Epithelial cell of esophagus (primary cell): ENCODE data around the gene RAB40C.

Experiments
- DNase-seq: peaks from one replicate; pipeline ENCODE4 v3.0.0; 2010; ENCODE audit warnings: low read depth
- H3K4me3 ChIP-seq: 2 replicates; pipeline ENCODE4 v1.5.1; 2011; ENCODE audit warnings: mild to moderate bottlenecking, low read length, control low read depth
- TF ChIP-seq, protein P1 (sequence below): IDR thresholded peaks from 2 replicates; pipeline ENCODE4 v1.5.1; 2011; ENCODE audit warnings: low read depth, mild to moderate bottlenecking, low read length, control low read depth, inconsistent platforms; ENCODE audit not compliant: insufficient read depth; ENCODE audit errors: missing control alignments

RAB40C gene

DNA sequence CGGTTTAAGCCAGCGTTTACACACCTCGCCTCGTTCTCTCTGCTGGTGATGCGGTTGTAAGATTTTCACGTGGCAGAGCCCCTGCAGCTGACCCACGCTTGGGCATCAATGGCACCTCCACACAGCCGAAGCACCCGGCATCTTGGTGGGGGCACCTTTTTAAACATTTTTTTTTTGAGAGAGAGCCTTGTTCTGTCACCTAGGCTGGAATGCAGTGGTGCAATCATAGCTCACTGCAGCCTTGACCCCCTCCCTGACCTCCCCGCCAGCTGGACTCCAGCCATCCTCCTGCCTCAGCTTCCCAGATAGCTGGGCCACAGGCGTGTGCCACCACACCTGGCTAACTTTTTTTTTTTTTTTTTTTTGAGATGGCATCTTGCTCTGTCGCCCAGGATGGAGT lies 64.2 kb downstream of the RAB40C start:
- H3K4me3 ChIP-seq, result no peak overlapping the region
- TF ChIP-seq, protein P1, sequence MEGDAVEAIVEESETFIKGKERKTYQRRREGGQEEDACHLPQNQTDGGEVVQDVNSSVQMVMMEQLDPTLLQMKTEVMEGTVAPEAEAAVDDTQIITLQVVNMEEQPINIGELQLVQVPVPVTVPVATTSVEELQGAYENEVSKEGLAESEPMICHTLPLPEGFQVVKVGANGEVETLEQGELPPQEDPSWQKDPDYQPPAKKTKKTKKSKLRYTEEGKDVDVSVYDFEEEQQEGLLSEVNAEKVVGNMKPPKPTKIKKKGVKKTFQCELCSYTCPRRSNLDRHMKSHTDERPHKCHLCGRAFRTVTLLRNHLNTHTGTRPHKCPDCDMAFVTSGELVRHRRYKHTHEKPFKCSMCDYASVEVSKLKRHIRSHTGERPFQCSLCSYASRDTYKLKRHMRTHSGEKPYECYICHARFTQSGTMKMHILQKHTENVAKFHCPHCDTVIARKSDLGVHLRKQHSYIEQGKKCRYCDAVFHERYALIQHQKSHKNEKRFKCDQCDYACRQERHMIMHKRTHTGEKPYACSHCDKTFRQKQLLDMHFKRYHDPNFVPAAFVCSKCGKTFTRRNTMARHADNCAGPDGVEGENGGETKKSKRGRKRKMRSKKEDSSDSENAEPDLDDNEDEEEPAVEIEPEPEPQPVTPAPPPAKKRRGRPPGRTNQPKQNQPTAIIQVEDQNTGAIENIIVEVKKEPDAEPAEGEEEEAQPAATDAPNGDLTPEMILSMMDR, result no peak
- DNase-seq, result no peak

- TF ChIP-seq, protein P1, result no peak
- H3K4me3 ChIP-seq, result no peak overlapping the region
- DNase-seq, result no peak
These were observed 67.6 kb downstream of the RAB40C start for GRCh38 chr16:657487-657886.

GRCh38 chr16:658679-659571 lies 69.1 kb downstream of the RAB40C start:
- H3K4me3 ChIP-seq, result no peak overlapping the region
- TF ChIP-seq, protein P1, result no peak
- no peak for DNase-seq

DNA sequence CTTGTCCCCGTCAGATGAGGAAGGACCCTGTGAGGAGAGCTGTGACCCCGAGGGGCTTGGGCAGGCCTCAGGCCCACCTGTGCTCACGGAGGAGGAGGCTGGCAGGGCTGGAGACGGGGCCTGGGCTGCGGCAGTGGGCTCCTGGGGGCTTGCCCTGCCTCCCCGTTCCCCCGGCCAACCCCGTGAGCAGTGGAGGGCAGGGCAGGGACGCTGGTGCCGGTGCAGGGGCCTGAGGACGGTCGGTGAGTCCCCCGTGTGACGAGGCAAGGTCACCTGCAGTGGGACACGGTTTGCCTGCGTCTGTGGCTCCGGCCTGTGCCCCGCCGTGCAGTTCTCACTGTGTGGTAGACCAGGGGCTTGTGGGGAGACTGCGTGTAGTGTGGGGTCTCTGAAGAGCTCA lies 69.8 kb downstream of the RAB40C start:
- DNase-seq, result no peak
- no peak overlapping the region for H3K4me3 ChIP-seq
- TF ChIP-seq, protein P1, result no peak

DNA sequence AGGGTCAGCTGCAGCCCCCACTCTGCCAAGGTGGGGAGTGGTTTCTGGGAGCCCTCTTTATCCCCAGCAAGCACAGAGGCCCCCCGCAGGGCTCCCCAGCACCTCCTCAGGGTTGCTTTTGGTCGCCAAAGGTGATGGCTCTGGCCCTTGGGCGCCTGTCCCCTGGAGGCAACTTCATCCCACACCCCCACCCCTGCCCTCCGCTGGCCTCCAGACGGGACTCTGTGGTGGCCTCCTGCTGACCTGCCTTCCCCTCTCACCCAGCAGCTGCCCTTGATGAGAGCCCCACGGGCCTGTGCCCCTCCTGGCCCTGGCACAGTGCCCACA lies 70.2 kb downstream of the RAB40C start:
- no peak overlapping the region for H3K4me3 ChIP-seq
- no peak for DNase-seq
- TF ChIP-seq, protein P1, result no peak

- TF ChIP-seq, protein P1, result peak; percentile 59
- H3K4me3 ChIP-seq, result no peak overlapping the region
- peak; percentile 84 for DNase-seq
These were observed 70.8 kb downstream of the RAB40C start for GRCh38 chr16:660459-661183.
